H1 (cell line): ENCODE data around the gene SECISBP2L. TPM values are rescaled to one million over a fixed set of nuclear protein-coding genes. Genes with fewer than 3 reads are reported as not detected.

Experiments used
- CTCF ChIA-PET: fragments of 300-600 bp; sonication (Branson Sonifier 250); formaldehyde crosslinking; loops from one replicate; lab custom pipeline; 2021; ENCODE audit not compliant: partially characterized antibody; lab: Charles Lee
- POLR2A ChIA-PET: fragments of 300-600 bp; sonication (Branson Sonifier 250); formaldehyde crosslinking; loops from one replicate; lab custom pipeline; 2021; ENCODE audit warnings: inconsistent platforms; ENCODE audit not compliant: partially characterized antibody; lab: Charles Lee
- DNase-seq, 2 experiments: peaks; one replicate each; pipeline versions ENCODE4 v3.0.0 to v3.0.0-alpha.2; 2010 to 2022; ENCODE audit warnings: low spot score in 2 of 2, low read depth in 1 of 2, mixed read lengths in 1 of 2
- FAIRE-seq: peaks from 2 replicates; lab custom pipeline; 2011; peaks lifted over from hg19 to GRCh38; lab: Jason Lieb, UNC
- H2AFZ ChIP-seq: 2 replicates; pipeline ENCODE4 v1.8.1; 2012; ENCODE audit warnings: low read length, inconsistent platforms
- H2AK5ac ChIP-seq: 2 replicates; pipeline ENCODE4 v1.6.1; 2013; ENCODE audit warnings: low read depth, low read length
- H2BK120ac ChIP-seq: replicated peaks from 2 replicates; pipeline ENCODE3; 2013; ENCODE audit warnings: low read depth, low read length, inconsistent platforms
- H2BK12ac ChIP-seq: 2 replicates; pipeline ENCODE4 v1.6.1; 2013; ENCODE audit warnings: low read depth, low read length
- H2BK15ac ChIP-seq: 2 replicates; pipeline ENCODE4 v1.6.1; 2013; ENCODE audit warnings: low read length
- H2BK20ac ChIP-seq: 2 replicates; pipeline ENCODE4 v1.6.1; 2013; ENCODE audit warnings: low read length
- H2BK5ac ChIP-seq: 2 replicates; pipeline ENCODE4 v1.6.1; 2013; ENCODE audit warnings: low read depth, low read length
- H3K14ac ChIP-seq: 2 replicates; pipeline ENCODE4 v1.6.1; 2013; ENCODE audit warnings: inconsistent platforms; ENCODE audit not compliant: insufficient read length
- H3K18ac ChIP-seq: 2 replicates; pipeline ENCODE4 v1.6.1; 2013; ENCODE audit warnings: low read length; ENCODE audit errors: extremely low read depth
- H3K23ac ChIP-seq: 2 replicates; pipeline ENCODE4 v1.6.1; 2013; ENCODE audit warnings: inconsistent platforms; ENCODE audit not compliant: insufficient read length
- H3K23me2 ChIP-seq: 2 replicates; pipeline ENCODE4 v1.6.1; 2013; ENCODE audit warnings: low read depth, low read length
- H3K27ac ChIP-seq: 2 replicates; pipeline ENCODE4 v1.6.1; 2011; ENCODE audit warnings: low read depth, low read length, inconsistent platforms
- H3K27me3 ChIP-seq, 4 experiments: replicated peaks in 1 of 4; 1 replicate in 1 of 4; 2 replicates in 3 of 4; pipeline versions ENCODE4 v1.6.1 to v1.8.1; 2011 to 2013; ENCODE audit warnings: low read length in 3 of 4, mild to moderate bottlenecking in 3 of 4, inconsistent platforms in 2 of 4, mixed read lengths in 2 of 4, moderate library complexity in 1 of 4; ENCODE audit not compliant: control insufficient read depth in 3 of 4, insufficient read depth in 3 of 4; ENCODE audit errors: extremely low read depth in 1 of 4
- H3K36me3 ChIP-seq, 4 experiments: 2 replicates each; pipeline versions ENCODE4 v1.6.1 to v1.8.1; 2011 to 2013; ENCODE audit warnings: mild to moderate bottlenecking in 4 of 4, low read length in 3 of 4, moderate library complexity in 2 of 4, control low read depth in 1 of 4, inconsistent platforms in 1 of 4; ENCODE audit not compliant: insufficient read depth in 4 of 4, control insufficient read depth in 2 of 4
- H3K4ac ChIP-seq: replicated peaks from 2 replicates; pipeline ENCODE3; 2013; ENCODE audit warnings: low read length, low read depth, mixed read lengths, inconsistent platforms; ENCODE audit not compliant: insufficient read length
- H3K4me1 ChIP-seq, 4 experiments: replicated peaks in 1 of 4; 1 replicate in 1 of 4; 2 replicates in 3 of 4; pipeline versions ENCODE4 v1.6.1 to v1.8.1; 2011 to 2013; ENCODE audit warnings: low read length in 3 of 4, inconsistent platforms in 2 of 4, mixed read lengths in 1 of 4; ENCODE audit not compliant: insufficient read depth in 4 of 4, control insufficient read depth in 3 of 4
- H3K4me2 ChIP-seq, 2 experiments: 2 replicates each; pipeline versions ENCODE4 v1.6.1 to v1.8.1; 2011 to 2013; ENCODE audit warnings: low read depth in 2 of 2, low read length in 2 of 2, control low read depth in 1 of 2, inconsistent platforms in 1 of 2, mild to moderate bottlenecking in 1 of 2; ENCODE audit not compliant: insufficient read depth in 1 of 2
- H3K4me3 ChIP-seq, 4 experiments: fragments of 200-600, 300-600 bp in 1 of 4; sonication (generic), shearing (Covaris generic), sonication (Bioruptor Twin) in 1 of 4; 2 replicates each; pipeline versions ENCODE4 v1.5.1 to v1.8.1; 2011 to 2016; ENCODE audit warnings: low read length in 4 of 4, low read depth in 3 of 4, control low read depth in 2 of 4, inconsistent platforms in 2 of 4, mild to moderate bottlenecking in 2 of 4, mixed read lengths in 1 of 4, moderate library complexity in 1 of 4; ENCODE audit not compliant: insufficient read depth in 2 of 4; ENCODE audit errors: extremely low read depth in 1 of 4
- H3K56ac ChIP-seq: replicated peaks from 2 replicates; pipeline ENCODE3; 2013; ENCODE audit warnings: low read depth, mild to moderate bottlenecking, mixed read lengths, low read length, inconsistent platforms; ENCODE audit not compliant: insufficient read length
- H3K79me1 ChIP-seq: 2 replicates; pipeline ENCODE4 v1.6.1; 2013; ENCODE audit warnings: low read depth, low read length, control low read depth
- H3K79me2 ChIP-seq, 2 experiments: 2 replicates each; pipeline versions ENCODE4 v1.6.1 to v1.8.1; 2012 to 2013; ENCODE audit warnings: low read length in 2 of 2, mild to moderate bottlenecking in 2 of 2, inconsistent platforms in 1 of 2; ENCODE audit not compliant: insufficient read depth in 2 of 2, control insufficient read depth in 1 of 2
- H3K9ac ChIP-seq, 4 experiments: replicated peaks in 1 of 4; 1 replicate in 1 of 4; 2 replicates in 3 of 4; pipeline versions ENCODE4 v1.6.1 to v1.8.1; 2011 to 2013; ENCODE audit warnings: low read depth in 3 of 4, low read length in 3 of 4, control low read depth in 2 of 4, mild to moderate bottlenecking in 2 of 4, moderate library complexity in 2 of 4, inconsistent platforms in 1 of 4; ENCODE audit errors: extremely low read depth in 1 of 4
- H3K9me3 ChIP-seq, 2 experiments: 2 replicates each; pipeline versions ENCODE4 v1.6.1 to v1.8.1; 2012 to 2013; ENCODE audit warnings: mild to moderate bottlenecking in 2 of 2, moderate library complexity in 2 of 2, control low read depth in 1 of 2, inconsistent platforms in 1 of 2, low read depth in 1 of 2, low read length in 1 of 2, mixed read lengths in 1 of 2; ENCODE audit not compliant: insufficient read depth in 2 of 2
- H4K20me1 ChIP-seq, 2 experiments: replicated peaks in 1 of 2; 2 replicates each; pipeline versions ENCODE3 to v1.8.1; 2011 to 2013; ENCODE audit warnings: inconsistent platforms in 2 of 2, low read length in 2 of 2, mild to moderate bottlenecking in 1 of 2; ENCODE audit not compliant: insufficient read depth in 2 of 2, control insufficient read depth in 1 of 2
- H4K5ac ChIP-seq: 2 replicates; pipeline ENCODE4 v1.6.1; 2013; ENCODE audit warnings: low read length, low read depth, mixed read lengths, inconsistent platforms; ENCODE audit not compliant: insufficient read length
- H4K8ac ChIP-seq: 2 replicates; pipeline ENCODE4 v1.8.0; 2013; ENCODE audit warnings: mild to moderate bottlenecking, moderate library complexity, low read length, inconsistent platforms; ENCODE audit not compliant: insufficient read depth; ENCODE audit errors: extremely low read depth
- H4K91ac ChIP-seq: replicated peaks from 2 replicates; pipeline ENCODE3; 2013; ENCODE audit warnings: low read length, mixed read lengths, inconsistent platforms; ENCODE audit not compliant: insufficient read length
- ATF3 ChIP-seq: IDR thresholded peaks from 2 replicates; pipeline ENCODE4 v1.6.1; 2011; ENCODE audit warnings: low read depth, mild to moderate bottlenecking, low read length; ENCODE audit not compliant: insufficient read depth
- BACH1 ChIP-seq: IDR thresholded peaks from 2 replicates; pipeline ENCODE4 v1.6.1; 2012; ENCODE audit warnings: low read length, improper control_type of control experiment
- KDM1A ChIP-seq: fragments of 200-600, 300-600 bp; sonication (generic); IDR thresholded peaks from 2 replicates; pipeline ENCODE4 v1.7.1; 2016; ENCODE audit warnings: mild to moderate bottlenecking, low read length, borderline replicate concordance
- NANOG ChIP-seq: IDR thresholded peaks from 2 replicates; pipeline ENCODE4 v1.6.1; 2011; ENCODE audit warnings: low read length, low read depth, mild to moderate bottlenecking, inconsistent platforms; ENCODE audit not compliant: insufficient read depth, poor library complexity, severe bottlenecking
- PHF8 ChIP-seq: fragments of 200-600 bp; sonication (generic); conservative IDR thresholded peaks from 2 replicates; pipeline ENCODE4 v1.7.1; 2012; ENCODE audit warnings: low read depth, mild to moderate bottlenecking, inconsistent platforms, low read length, moderate library complexity
- SP1 ChIP-seq: IDR thresholded peaks from 2 replicates; pipeline ENCODE4 v1.6.1; 2011; ENCODE audit warnings: low read depth, low read length
- SP4 ChIP-seq: IDR thresholded peaks from 2 replicates; pipeline ENCODE4 v1.6.1; 2012; ENCODE audit warnings: low read length, inconsistent platforms
- SUZ12 ChIP-seq: fragments of 200-600 bp; sonication (generic); IDR thresholded peaks from 2 replicates; pipeline ENCODE4 v1.6.1; 2012; ENCODE audit warnings: mild to moderate bottlenecking, inconsistent platforms, low read length, moderate library complexity, mixed read lengths
- WGBS, 2 experiments: shearing (Covaris generic) in 1 of 2; methylation state at CpG; one replicate each; pipeline versions ENCODE4 v1.1.6 to v1.1.7; 2013 to 2015; ENCODE audit warnings: low lambda C conversion rate in 2 of 2, mixed read lengths in 2 of 2, inconsistent platforms in 1 of 2, low coverage in 1 of 2, missing lambda C conversion rate in 1 of 2; ENCODE audit not compliant: insufficient replicate concordance in 2 of 2, insufficient coverage in 1 of 2, insufficient read length in 1 of 2; ENCODE audit errors: extremely low coverage in 1 of 2, missing lambda C conversion rate in 1 of 2; 5-methylcytosine and 5-hydroxymethylcytosine counted together
- polyA plus RNA-seq, 7 experiments: library from polyadenylated mRNA; depleted of rRNA in 3 of 7; stranded (reverse) in 5 of 7; unstranded in 2 of 7; fragments of >200 nt in 5 of 7; fragments of 200-250 nt in 2 of 7; gene quantifications; 1 replicate in 5 of 7; 2 replicates in 1 of 7; 4 replicates in 1 of 7; pipeline versions ENCODE4 v1.2.1 to v1.2.3, GENCODE V29; 2011 to 2013; ENCODE audit warnings: missing spikeins in 2 of 7, mixed read lengths in 2 of 7
- total RNA-seq: library from RNA; stranded (reverse); fragmentation: NEBNext Ultra II Directional; extraction: Animal tissue kit (Norgen Biotek cat#: 25700); gene quantifications from 2 replicates; pipeline ENCODE4 v1.2.1, GENCODE V29; 2021

SECISBP2L gene
- total and polyA plus RNA-seq, 2 of the 8 experiments (the other 6 are each of a cell fraction or from before 2014, with no cell fraction given), result 7.6 to 22.8 TPM

GRCh38 chr15:49088996-49089395, 42.8 kb upstream of the SECISBP2L start:
- Histone ChIP-seq H2BK5ac (no peak overlapping the region), H4K91ac (no peak overlapping the region), H2BK12ac (no peak overlapping the region), H3K27ac (no peak overlapping the region), H4K8ac (no peak overlapping the region), H3K56ac (no peak overlapping the region), H2BK20ac (no peak overlapping the region), H2AFZ (no peak overlapping the region), H3K79me2 (no peaks in the 10 kb centered on the region), H3K23ac (no peak overlapping the region), H4K5ac (no peak overlapping the region), H2BK15ac (no peak overlapping the region), H3K79me1 (no peaks in the 10 kb centered on the region), H3K4me2 (no peak overlapping the region), H4K20me1 (no peaks in the 10 kb centered on the region), H3K18ac (no peak overlapping the region), H3K9ac (no peak overlapping the region), H2BK120ac (no peak overlapping the region), H3K4ac (no peak overlapping the region), H3K4me3 (no peak overlapping the region), H2AK5ac (no peak overlapping the region), H3K27me3 (no peaks in the 10 kb centered on the region), H3K36me3 (no peaks in the 10 kb centered on the region), H3K14ac (no peak overlapping the region), H3K4me1 (no peaks in the 10 kb centered on the region), H3K9me3 (no peaks in the 10 kb centered on the region), H3K23me2 (no peaks in the 10 kb centered on the region)
- no peak for TF ChIP-seq BACH1
- no peak for TF ChIP-seq SP1
- TF ChIP-seq PHF8, result no peak
- no peak for TF ChIP-seq NANOG
- no peak for TF ChIP-seq SP4
- no peak for TF ChIP-seq SUZ12
- TF ChIP-seq KDM1A, result no peak
- TF ChIP-seq ATF3, result no peak
- POLR2A ChIA-PET, result interaction anchor here (0.6 kb wide), 1 partner anchor 28 kb away, joined by 4 read pairs; no protein-coding TSS in a partner anchor
- 87% methylated on average over 4 of the region's 4 CpGs; no CpG with 5 or more reads in 1 of the 2 experiments for WGBS, 2 experiments
- no peak for FAIRE-seq
- CTCF ChIA-PET, result interaction anchor here (0.6 to 1.1 kb wide), 2 partner anchors 9 to 135 kb away, joined by 3 read pairs; no protein-coding TSS in a partner anchor
- no peak for DNase-seq
